ENCODE measurements around the gene NTM. TPM values are rescaled to one million over a fixed set of nuclear protein-coding genes. Genes with fewer than 3 reads are reported as not detected.
A peak's percentile ranks its signal among the peaks of the same experiment; 100 is the strongest.

Gene NTM
- total and polyA plus RNA-seq, 2 of the 8 experiments (the other 6 are each of a cell fraction or from before 2014, with no cell fraction given) = 13.4 to 20.0 TPM

DNA sequence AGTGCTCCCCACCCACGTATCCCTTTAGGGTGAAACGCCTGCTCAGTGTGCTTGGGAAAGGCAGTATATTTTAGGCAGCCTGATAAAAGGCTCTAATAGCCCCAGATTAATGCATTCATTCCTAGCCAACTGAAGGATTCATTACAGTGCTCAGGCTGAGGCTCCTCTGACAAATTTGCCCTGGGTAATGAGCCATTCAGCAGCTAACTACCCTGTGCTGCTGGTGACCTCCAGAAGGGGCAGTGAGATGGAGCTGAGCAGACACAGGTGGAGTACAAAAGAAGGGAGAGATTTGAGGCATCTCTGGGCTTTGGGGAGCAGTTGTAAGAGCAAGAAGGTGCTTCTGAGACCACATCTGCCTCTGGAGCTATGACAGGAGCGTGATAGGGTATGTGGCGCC lies 817.0 kb downstream of the NTM start:
- H4K91ac ChIP-seq (replicated peaks; ENCODE audit: insufficient read length, low read length) = no peak overlapping the region
- CTCF ChIA-PET (ENCODE audit: partially characterized antibody) = interaction anchor here (0.6 to 5.8 kb wide), 23 partner anchors 9 to 259 kb away, joined by 3 to 41 read pairs (median 4); no protein-coding TSS in a partner anchor
- no peaks in the 10 kb centered on the region for H3K23me2 ChIP-seq (ENCODE audit: low read depth, low read length)
- FAIRE-seq (no peak), DNase-seq (ENCODE audit: low read depth in 1 of 2, low spot score in 2 of 2) (no peak)
- no peak overlapping the region for H3K9ac ChIP-seq (replicated peaks in 1 of 4; ENCODE audit: extremely low read depth in 1 of 4, low read depth in 3 of 4, low read length in 3 of 4)
- no peak overlapping the region for H4K8ac ChIP-seq (ENCODE audit: extremely low read depth, insufficient read depth, low read length)
- H3K18ac ChIP-seq (ENCODE audit: extremely low read depth, low read length) = no peak overlapping the region
- TF ChIP-seq CBX5 (IDR thresholded peaks at IDR 0.05; ENCODE audit: low read depth, low read length) = no peak
- TF ChIP-seq SIX5 (IDR thresholded peaks at IDR 0.05; ENCODE audit: low read depth, low read length) = no peak
- TF ChIP-seq, protein P1, sequence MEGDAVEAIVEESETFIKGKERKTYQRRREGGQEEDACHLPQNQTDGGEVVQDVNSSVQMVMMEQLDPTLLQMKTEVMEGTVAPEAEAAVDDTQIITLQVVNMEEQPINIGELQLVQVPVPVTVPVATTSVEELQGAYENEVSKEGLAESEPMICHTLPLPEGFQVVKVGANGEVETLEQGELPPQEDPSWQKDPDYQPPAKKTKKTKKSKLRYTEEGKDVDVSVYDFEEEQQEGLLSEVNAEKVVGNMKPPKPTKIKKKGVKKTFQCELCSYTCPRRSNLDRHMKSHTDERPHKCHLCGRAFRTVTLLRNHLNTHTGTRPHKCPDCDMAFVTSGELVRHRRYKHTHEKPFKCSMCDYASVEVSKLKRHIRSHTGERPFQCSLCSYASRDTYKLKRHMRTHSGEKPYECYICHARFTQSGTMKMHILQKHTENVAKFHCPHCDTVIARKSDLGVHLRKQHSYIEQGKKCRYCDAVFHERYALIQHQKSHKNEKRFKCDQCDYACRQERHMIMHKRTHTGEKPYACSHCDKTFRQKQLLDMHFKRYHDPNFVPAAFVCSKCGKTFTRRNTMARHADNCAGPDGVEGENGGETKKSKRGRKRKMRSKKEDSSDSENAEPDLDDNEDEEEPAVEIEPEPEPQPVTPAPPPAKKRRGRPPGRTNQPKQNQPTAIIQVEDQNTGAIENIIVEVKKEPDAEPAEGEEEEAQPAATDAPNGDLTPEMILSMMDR (IDR thresholded peaks at IDR 0.05; ENCODE audit: control extremely low read depth in 1 of 3, insufficient read depth in 1 of 3, low read depth in 1 of 3, low read length in 3 of 3) = peak in 2 of 3 experiments; percentile 3 to 24; a peak in 2 of 4 replicates
- no peaks in the 10 kb centered on the region for H3K27me3 ChIP-seq (replicated peaks in 1 of 4; ENCODE audit: control insufficient read depth in 3 of 4, extremely low read depth in 1 of 4, insufficient read depth in 3 of 4, low read length in 3 of 4)
- no peak overlapping the region for H4K5ac ChIP-seq (ENCODE audit: insufficient read length, low read depth, low read length)
- no peak overlapping the region for H2AFZ ChIP-seq (ENCODE audit: low read length)
- POLR2A ChIA-PET (ENCODE audit: partially characterized antibody) = no interaction called here
- no peak overlapping the region for H3K14ac ChIP-seq (ENCODE audit: insufficient read length)
- no peak overlapping the region for H2BK120ac ChIP-seq (replicated peaks; ENCODE audit: low read depth, low read length)
- H2BK15ac ChIP-seq (ENCODE audit: low read length) = no peak overlapping the region
- no peaks in the 10 kb centered on the region for H3K9me3 ChIP-seq (ENCODE audit: insufficient read depth in 2 of 2, low read depth in 1 of 2, low read length in 1 of 2)
- no peaks in the 10 kb centered on the region; a peak in 1 of 7 replicates for H3K4me1 ChIP-seq (replicated peaks in 1 of 4; ENCODE audit: control insufficient read depth in 3 of 4, insufficient read depth in 4 of 4, low read length in 3 of 4)
- no peak overlapping the region for H3K4me2 ChIP-seq (ENCODE audit: insufficient read depth in 1 of 2, low read depth in 2 of 2, low read length in 2 of 2)
- H3K79me1 ChIP-seq (ENCODE audit: low read depth, low read length) = no peaks in the 10 kb centered on the region
- no peak overlapping the region for H3K4ac ChIP-seq (replicated peaks; ENCODE audit: insufficient read length, low read depth, low read length)
- no peak overlapping the region for H3K23ac ChIP-seq (ENCODE audit: insufficient read length)
- no peaks in the 10 kb centered on the region for H3K36me3 ChIP-seq (ENCODE audit: control insufficient read depth in 2 of 4, insufficient read depth in 4 of 4, low read length in 3 of 4)
- H3K27ac ChIP-seq (ENCODE audit: low read depth, low read length) = no peak overlapping the region
- no peak overlapping the region for H3K56ac ChIP-seq (replicated peaks; ENCODE audit: insufficient read length, low read depth, low read length)
- H4K20me1 ChIP-seq (replicated peaks in 1 of 2; ENCODE audit: control insufficient read depth in 1 of 2, insufficient read depth in 2 of 2, low read length in 2 of 2) = no peaks in the 10 kb centered on the region
- H2BK12ac ChIP-seq (ENCODE audit: low read depth, low read length) = no peak overlapping the region
- no peaks in the 10 kb centered on the region for H3K79me2 ChIP-seq (ENCODE audit: control insufficient read depth in 1 of 2, insufficient read depth in 2 of 2, low read length in 2 of 2)
- H2BK5ac ChIP-seq (ENCODE audit: low read depth, low read length) = no peak overlapping the region
- no peak overlapping the region for H3K4me3 ChIP-seq (ENCODE audit: extremely low read depth in 1 of 4, insufficient read depth in 2 of 4, low read depth in 3 of 4, low read length in 4 of 4)
- WGBS, 2 experiments (ENCODE audit: extremely low coverage in 1 of 2, insufficient coverage in 1 of 2, insufficient read length in 1 of 2, insufficient replicate concordance in 2 of 2, low coverage in 1 of 2, low lambda C conversion rate in 2 of 2, missing lambda C conversion rate in 1 of 2) = 76% methylated on average over 4 of the region's 4 CpGs; no CpG with 5 or more reads in 1 of the 2 experiments
- H2AK5ac ChIP-seq (ENCODE audit: low read depth, low read length) = no peak overlapping the region
- no peak overlapping the region for H2BK20ac ChIP-seq (ENCODE audit: low read length)
